ENCODE results near the gene CORT. TPM values are rescaled to one million over a fixed set of nuclear protein-coding genes. Genes with fewer than 3 reads are reported as not detected.

The CORT gene
- total RNA-seq, 1 donor from 2014 or later: not detected

DNA sequence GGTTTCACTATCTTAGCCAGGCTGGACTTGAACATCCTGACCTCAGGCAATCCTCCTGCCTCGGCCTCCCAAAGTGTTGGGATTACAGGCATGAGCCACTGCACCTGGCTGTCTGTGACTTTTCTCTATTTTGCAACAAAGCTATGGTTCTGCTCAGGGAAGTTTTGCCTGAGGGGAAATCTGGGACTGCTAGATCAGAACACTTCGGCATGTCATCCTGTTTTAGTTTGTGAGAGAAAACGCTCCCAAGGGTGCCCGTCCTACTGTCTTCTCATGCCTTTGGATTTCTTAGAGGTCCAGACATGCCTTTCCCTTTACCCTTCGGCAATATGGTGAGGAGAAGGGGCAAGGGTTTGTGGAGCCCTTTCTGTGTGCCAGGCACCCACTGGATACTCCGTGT is 5.6 kb upstream of the CORT start:
- no peaks in the 10 kb centered on the region for H3K9me3 ChIP-seq
- no peak overlapping the region for H3K27ac ChIP-seq
- intact Hi-C loops (cut with DNase I): loop anchor here (2.0 kb wide), 1 partner anchor 55 kb away; no protein-coding TSS in a partner anchor
- DNase-seq (ENCODE audit: low spot score in 2 of 2): no peak
- TF ChIP-seq, protein P1, sequence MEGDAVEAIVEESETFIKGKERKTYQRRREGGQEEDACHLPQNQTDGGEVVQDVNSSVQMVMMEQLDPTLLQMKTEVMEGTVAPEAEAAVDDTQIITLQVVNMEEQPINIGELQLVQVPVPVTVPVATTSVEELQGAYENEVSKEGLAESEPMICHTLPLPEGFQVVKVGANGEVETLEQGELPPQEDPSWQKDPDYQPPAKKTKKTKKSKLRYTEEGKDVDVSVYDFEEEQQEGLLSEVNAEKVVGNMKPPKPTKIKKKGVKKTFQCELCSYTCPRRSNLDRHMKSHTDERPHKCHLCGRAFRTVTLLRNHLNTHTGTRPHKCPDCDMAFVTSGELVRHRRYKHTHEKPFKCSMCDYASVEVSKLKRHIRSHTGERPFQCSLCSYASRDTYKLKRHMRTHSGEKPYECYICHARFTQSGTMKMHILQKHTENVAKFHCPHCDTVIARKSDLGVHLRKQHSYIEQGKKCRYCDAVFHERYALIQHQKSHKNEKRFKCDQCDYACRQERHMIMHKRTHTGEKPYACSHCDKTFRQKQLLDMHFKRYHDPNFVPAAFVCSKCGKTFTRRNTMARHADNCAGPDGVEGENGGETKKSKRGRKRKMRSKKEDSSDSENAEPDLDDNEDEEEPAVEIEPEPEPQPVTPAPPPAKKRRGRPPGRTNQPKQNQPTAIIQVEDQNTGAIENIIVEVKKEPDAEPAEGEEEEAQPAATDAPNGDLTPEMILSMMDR (IDR thresholded peaks at IDR 0.05): no peak
- no peaks in the 10 kb centered on the region for H3K4me1 ChIP-seq
- no peak overlapping the region for H3K4me3 ChIP-seq
- no peaks in the 10 kb centered on the region for H3K36me3 ChIP-seq
- no peaks in the 10 kb centered on the region for H3K27me3 ChIP-seq

DNA sequence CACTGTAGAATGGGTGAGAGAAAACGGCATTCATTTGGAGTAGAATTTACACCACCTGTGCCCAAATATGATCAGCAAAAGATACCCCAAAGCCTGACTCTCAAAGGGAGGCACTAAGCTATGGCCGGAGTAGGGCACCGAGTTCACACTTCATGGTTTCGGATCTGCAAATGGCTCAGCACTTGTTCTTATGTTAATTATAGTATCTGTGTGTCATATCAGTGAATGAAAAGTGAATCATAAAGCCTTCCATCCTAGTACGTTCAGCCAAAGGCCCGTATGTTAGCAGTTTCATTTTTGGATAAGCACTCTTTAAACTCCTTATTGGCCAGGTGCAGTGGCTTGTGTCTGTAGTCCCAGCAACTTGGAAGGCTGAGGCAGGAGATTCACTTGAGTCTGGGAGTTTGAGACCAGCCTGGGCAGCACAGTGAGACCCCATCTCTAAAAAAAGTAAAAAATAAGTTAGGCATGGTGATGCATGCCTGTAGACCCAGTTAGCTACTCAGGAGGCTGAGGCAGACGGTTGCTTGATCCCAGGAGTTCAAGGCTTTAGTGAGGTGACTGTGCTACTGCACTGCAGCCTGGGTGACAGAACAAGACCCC is 4.9 kb upstream of the CORT start:
- H3K4me1 ChIP-seq: no peaks in the 10 kb centered on the region
- no peak overlapping the region for H3K4me3 ChIP-seq
- no peaks in the 10 kb centered on the region for H3K36me3 ChIP-seq
- no peaks in the 10 kb centered on the region for H3K27me3 ChIP-seq
- no peak for DNase-seq (ENCODE audit: low spot score in 2 of 2)
- TF ChIP-seq, protein P1 (IDR thresholded peaks at IDR 0.05): no peak
- intact Hi-C loops (cut with DNase I): loop anchor here (2.0 kb wide), 1 partner anchor 54 kb away; no protein-coding TSS in a partner anchor
- no peak overlapping the region for H3K27ac ChIP-seq
- no peaks in the 10 kb centered on the region for H3K9me3 ChIP-seq

DNA sequence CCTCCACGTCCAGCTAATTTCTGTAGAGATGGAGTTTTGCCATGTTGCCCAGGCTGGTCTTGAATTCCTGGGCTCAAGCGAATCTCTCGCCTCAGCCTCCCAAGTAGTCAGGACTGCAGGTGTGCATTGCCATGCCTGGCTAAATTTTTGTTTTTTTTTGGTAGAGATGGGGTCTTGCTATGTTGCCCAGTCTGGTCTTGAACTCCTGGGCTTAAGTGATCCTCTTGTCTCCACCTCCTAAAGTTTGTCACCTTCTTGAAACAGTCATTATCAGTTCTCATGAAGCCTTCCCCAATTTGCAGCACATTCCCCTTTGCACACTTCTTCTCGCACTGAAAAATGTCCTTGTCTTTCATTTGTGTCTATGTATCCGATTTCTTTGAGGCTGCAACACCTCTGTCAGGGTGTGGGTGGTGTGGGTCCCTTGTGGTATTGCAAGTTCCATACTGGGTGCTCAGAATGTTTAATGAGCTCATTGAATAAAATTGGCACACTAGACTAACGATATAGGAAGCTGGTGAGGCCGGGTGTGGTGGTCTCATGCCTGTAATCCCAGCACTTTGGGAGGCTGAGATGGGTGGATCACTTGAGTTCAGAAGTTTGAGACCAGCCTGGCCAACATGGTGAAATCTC is 2.9 kb upstream of the CORT start:
- Histone ChIP-seq H3K27ac (no peak overlapping the region), H3K36me3 (no peaks in the 10 kb centered on the region), H3K4me1 (peaks cover 5 to 6% of the 10 kb centered on the region in 2 donors), H3K9me3 (no peaks in the 10 kb centered on the region), H3K4me3 (no peak overlapping the region), H3K27me3 (no peaks in the 10 kb centered on the region)
- TF ChIP-seq, protein P1 (IDR thresholded peaks at IDR 0.05): no peak
- intact Hi-C loops (cut with DNase I): no loop called here
- no peak for DNase-seq (ENCODE audit: low spot score in 2 of 2)

DNA sequence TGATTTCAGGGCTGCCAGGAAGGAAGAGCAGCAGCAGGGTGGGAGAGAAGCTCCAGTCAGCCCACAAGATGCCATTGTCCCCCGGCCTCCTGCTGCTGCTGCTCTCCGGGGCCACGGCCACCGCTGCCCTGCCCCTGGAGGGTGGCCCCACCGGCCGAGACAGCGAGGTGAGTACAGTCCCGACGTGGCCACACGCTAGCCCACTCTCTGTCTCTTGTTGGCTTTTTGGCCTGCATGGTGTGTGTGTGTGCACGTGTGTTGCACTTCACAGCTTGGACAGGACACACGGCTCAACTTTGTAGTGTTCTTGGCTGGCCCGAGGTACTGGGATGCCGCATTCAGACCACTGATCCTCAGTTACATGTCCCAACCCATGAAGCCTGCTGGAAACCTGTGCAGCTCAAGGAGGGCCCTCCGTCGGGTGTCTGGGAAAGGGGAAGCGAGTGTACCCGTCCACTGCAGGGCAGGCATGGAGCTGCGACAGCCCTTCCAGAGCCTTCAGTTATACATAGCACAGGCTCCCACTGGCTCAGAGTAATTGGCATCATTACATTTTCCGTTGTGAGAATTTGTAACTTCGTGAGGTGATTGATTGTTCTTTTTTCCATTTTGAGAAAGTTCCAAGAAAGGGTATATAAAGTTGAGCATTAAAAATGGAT is 454 bp downstream of the CORT start:
- intact Hi-C loops (cut with DNase I): no loop called here
- no peak for DNase-seq (ENCODE audit: low spot score in 2 of 2)
- Histone ChIP-seq H3K27me3 (no peaks in the 10 kb centered on the region), H3K4me3 (no peak overlapping the region), H3K36me3 (no peaks in the 10 kb centered on the region), H3K4me1 (peaks cover 5 to 6% of the 10 kb centered on the region in 2 donors), H3K9me3 (no peaks in the 10 kb centered on the region), H3K27ac (no peak overlapping the region)
- TF ChIP-seq, protein P1 (IDR thresholded peaks at IDR 0.05): no peak

DNA sequence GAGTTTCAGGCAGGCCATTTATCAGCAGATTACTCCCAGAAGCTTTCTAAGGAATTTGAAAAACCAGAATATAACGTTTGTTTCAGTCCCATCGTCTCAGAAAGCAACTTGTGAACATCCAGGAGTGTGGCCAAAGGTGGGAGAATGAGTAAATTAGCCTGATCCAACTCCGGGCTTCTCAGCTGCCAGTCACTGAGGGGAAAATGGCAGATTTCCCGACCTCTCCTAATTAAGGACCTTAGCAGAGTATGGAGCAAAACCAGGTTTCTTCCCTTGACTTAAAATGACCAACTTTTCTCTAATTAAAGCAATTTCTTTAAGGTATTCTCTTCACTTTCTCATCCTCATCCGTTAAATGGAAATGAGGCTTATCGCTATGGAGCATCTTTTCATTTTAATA is 1.0 kb downstream of the CORT start:
- H3K4me3 ChIP-seq: peak overlapping the region in 1 of 2 donors; percentile 32
- H3K36me3 ChIP-seq: no peaks in the 10 kb centered on the region
- DNase-seq (ENCODE audit: low spot score in 2 of 2): no peak
- peaks cover 5 to 6% of the 10 kb centered on the region in 2 donors for H3K4me1 ChIP-seq
- no peaks in the 10 kb centered on the region for H3K27me3 ChIP-seq
- no peak overlapping the region for H3K27ac ChIP-seq
- H3K9me3 ChIP-seq: no peaks in the 10 kb centered on the region
- intact Hi-C loops (cut with DNase I): no loop called here
- TF ChIP-seq, protein P1 (IDR thresholded peaks at IDR 0.05): no peak
